Activated CD4-positive, CD25-positive, alpha-beta regulatory T cell treated with anti-CD3 and anti-CD28 coated beads, Interleukin-2, amount 50 U/mL, for 72 hours (primary cell): ENCODE results near the gene FGFBP3.

ENCODE experiments used
- DNase-seq: peaks from one replicate; pipeline ENCODE4 v3.0.0; 2021

The FGFBP3 gene, protein sequence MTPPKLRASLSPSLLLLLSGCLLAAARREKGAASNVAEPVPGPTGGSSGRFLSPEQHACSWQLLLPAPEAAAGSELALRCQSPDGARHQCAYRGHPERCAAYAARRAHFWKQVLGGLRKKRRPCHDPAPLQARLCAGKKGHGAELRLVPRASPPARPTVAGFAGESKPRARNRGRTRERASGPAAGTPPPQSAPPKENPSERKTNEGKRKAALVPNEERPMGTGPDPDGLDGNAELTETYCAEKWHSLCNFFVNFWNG

DNA sequence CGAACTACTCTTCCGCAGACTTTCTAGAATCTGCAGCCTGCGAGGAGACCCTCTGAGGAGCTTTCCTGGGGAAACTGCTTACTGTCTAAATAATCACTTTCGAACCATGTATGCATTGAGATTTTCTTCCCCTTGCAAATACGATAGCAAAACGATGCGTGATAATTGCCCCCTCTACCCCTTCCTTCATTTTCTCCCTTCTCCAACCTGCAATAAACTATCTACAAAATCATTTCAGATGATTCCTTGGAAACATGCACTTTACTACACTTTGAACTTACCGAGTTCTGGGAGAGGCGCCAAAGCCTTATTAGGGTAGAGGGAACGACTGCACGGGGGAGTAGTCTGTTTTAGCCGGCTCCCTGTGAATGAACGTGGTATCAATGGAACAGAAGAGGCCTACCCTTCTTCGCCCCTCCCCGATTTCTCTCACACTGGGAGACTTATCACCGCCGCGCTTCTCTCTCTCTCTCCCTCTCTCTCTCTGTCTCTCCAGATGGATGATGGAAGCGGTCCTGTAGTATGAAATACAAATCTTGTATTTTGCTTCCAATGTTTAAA is at the start of gene FGFBP3:
Gene FGFBP3 (minus strand): TSS at position 370 of the 561 bp plus-strand sequence. CDS start 517 bp downstream, outside the sequence.
- peak; percentile 37 for DNase-seq

DNA sequence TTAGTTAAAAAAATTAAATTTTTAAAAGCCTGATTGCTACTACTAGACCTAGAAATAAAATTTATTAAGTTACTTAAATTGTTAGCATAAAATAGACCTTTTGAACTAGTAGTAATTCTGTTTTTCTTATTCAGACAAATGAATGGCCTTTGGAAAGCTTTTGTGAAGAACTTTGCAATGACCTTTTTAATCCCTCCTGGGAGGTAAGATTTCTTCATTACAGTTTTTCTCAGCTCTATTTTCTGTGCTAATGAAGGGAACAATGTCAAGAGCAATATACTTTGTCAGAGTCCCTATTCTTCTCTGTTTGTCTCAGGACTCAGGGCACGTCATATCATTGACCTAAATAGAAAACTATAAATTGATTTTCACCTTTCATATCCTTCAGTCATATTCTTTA is 47.8 kb upstream of the FGFBP3 start:
- DNase-seq: no peak

DNA sequence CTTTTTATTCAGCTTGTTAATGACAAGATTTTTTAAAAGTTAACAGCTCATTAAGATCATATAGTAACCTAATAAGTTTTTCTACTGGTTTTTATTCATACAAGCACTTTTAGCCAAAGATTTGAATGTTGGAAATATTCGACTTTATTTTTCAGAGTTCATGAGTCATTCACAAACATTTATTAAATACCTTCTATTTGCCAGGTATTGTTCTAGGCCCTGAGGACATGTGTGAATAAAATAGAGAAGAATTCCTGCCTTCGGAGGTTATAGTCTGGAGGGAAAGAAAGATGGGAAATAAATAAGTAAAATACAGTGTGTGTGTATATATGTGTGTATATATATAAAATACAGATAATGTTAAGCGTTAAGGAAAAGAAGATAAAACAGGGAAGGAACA is 45.8 kb upstream of the FGFBP3 start:
- DNase-seq: no peak

DNA sequence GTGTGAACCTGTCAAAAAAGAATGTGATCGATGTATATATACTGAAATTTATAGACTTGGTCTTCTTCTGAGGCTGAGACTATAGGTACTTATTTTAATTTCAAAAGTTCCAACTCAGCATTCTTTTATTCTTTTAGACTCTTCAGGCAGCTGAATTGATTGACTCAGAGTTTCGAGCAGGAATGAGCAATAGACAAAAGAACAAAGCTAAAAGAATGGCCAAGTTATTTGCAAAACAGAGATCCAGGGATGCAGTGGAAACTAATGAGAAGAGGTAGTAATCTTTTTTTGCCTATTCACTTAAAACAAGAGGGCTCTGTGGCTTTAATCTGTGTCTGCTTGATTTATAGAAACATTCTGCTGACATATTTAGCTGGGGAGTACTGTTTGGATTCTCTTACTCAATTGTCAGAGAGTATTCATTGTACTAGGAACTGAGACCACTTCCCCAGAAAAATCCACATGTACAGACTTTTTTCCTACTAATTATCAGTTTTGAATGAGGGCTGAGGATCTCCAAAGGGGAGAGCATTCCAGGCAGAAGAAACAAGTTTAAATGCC is 44.4 kb upstream of the FGFBP3 start:
- DNase-seq: no peak

DNA sequence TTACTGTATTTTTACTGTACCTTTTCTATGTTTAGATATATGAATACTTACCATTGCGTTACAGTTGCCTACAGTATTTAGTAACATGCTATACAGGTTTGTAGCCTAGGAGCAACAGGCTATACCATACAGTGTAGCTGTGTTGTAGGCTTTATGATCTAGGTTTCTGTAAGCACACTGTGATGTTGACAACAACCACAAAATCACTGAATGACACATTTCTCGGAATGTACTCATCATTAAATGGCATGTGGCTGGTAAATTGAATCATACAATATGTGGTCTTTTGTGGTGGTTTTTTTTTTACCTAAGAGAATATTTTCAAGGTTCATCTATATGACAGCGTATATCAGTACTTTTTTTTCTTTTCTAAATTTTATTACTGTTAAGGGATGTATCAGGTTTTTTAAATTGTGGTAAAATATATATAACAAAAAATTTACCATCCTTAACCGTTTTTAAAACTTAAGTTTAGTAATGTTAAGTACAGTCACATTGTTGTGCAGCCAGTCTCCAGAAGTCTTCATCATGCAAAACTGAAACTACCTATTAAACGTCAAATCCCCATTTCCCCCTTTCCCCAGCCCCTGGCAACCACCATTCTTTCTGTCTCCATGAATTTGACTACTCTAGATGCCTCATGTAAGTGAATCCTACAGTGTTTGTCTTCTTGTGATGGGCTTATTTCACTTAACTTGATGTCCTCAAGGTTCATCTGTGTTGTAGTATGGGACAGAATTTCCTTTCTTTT is 35.8 kb upstream of the FGFBP3 start:
- no peak for DNase-seq

DNA sequence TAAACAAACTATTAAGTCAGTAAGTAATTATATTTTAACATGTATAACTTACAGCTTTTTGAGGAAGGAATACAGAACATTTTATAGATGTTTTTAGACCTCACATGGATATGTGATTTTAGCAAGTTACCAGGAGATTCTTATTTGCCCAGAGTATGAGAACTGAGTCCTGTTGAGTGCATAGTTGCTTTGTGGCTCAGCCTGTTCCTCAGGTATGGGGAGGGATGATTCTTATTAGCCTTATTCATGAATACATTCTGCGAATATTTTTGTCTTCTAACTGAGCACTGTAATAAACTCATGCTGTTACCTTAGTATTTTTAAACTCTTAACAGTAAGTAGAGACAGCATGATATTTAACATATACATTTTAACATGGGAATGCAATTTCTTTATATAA is 32.1 kb upstream of the FGFBP3 start:
- no peak for DNase-seq

DNA sequence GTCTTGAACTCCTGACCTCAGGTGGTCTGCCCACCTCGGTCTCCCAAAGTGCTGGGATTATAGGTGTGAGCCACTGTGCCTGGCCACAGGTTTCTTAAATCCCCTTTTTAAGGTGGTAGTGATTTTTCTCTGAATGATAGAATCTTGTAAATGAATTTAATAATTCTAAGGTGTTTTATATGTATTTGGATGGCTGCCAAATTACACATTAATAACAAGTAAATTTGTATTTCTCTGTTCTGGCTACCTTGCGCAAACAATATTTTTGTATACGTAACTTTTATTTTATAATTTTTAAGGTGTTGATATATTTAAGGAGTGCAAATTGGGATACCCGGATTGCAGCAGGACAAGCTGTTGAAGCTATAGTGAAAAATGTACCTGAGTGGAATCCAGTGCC is 30.4 kb upstream of the FGFBP3 start:
- no peak for DNase-seq

DNA sequence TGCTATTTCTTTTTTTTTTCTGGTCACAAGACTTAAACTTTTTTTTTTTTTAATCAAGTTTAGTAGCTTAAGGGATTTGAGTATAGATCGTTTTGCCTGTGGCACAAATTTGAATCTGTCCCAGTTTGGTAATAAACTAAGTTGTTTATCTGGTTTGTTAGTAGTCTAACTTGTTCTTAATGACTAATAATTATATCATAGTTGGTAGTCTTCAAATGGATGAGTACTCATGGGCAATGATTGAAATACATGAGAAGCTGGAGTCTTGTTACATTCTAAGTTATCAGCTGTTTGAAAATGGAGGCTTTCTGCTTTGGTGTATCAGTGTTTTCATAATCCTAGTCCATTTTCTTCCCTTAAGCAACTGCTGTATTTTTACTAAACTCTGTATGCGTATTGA is 26.6 kb upstream of the FGFBP3 start:
- DNase-seq: no peak

DNA sequence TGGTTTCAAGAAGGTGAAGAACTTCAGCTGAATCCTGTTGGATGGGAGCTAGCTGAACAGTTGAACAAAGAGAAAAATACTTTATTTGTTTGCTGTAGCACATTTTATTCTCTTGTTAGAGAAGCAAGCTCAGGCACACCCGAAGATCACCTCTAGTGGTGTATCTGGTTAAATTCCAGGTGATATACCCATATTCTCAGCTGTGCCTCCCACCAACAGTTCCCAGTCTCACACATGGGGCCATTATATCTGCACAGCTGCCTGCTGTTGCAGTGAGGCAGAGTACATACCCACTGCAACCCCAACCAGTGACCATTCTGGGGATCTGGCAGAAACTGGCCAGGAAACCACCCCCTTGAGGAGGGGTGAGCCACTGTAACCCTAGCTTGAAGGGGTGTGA is 23.5 kb upstream of the FGFBP3 start:
- no peak for DNase-seq

DNA sequence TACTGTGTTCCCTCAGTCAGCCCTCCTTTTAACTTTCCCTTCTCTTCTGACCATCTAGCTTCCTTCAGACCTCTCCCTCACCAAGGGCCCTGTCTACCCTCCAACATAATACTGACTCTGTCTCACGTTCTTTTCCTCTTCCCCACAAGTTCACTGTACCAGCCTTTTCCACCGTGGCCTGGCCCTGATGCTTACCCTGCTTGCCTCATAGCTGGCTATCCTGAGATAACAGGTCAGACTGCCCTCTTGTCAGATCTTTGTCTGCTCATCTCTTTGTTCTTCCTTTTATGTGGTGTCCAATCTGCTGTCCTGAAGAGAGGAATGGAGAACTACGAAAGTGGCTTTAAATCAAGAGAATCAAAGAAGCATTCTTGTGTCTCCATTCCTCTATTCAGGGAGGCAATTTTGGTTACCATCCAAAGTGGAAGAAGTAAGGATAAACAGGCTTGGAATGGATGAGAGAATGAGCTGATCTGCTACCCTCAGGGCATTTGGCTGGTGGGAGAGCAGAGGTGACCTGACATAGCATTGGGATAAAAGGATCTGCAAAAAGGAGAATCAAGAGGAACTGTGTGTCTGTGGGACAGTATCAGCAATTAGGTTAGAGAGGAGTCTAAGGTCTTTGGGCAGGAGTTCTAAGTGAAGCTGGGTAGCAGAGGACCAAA is 22.4 kb upstream of the FGFBP3 start:
- DNase-seq: no peak

DNA sequence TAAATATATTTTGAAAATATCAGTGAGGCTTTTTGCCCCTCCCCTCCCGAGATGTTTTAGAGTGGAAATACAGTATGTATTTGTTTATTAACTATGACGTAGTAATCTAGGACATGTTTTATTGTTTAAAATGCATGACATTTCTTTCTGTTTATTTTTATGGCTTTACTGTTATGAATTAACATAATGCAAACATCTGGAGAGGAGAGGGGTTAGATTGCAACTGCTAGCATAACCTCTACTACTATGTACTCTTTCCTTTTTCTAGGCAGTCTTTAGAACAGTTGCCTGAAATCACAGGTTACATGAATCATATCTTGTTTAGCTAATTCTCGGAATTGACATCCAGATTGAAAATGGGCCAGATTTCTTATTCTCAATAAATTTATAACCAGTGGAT is 21.7 kb upstream of the FGFBP3 start:
- no peak for DNase-seq

DNA sequence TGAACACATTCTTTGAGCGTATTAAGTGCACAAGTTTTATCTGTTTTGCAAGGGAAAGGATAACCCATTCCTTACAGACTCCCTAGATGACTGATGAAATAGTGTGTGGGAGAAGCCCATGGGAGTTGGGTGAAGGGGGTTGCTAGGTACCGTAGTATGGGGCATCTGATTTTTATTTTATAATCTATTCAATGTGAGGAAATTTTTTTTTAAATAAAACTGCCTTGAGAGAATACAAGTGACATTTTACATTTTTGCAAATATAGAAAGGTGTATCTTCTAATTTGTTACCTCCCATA is 15.7 kb upstream of the FGFBP3 start:
- DNase-seq: no peak

DNA sequence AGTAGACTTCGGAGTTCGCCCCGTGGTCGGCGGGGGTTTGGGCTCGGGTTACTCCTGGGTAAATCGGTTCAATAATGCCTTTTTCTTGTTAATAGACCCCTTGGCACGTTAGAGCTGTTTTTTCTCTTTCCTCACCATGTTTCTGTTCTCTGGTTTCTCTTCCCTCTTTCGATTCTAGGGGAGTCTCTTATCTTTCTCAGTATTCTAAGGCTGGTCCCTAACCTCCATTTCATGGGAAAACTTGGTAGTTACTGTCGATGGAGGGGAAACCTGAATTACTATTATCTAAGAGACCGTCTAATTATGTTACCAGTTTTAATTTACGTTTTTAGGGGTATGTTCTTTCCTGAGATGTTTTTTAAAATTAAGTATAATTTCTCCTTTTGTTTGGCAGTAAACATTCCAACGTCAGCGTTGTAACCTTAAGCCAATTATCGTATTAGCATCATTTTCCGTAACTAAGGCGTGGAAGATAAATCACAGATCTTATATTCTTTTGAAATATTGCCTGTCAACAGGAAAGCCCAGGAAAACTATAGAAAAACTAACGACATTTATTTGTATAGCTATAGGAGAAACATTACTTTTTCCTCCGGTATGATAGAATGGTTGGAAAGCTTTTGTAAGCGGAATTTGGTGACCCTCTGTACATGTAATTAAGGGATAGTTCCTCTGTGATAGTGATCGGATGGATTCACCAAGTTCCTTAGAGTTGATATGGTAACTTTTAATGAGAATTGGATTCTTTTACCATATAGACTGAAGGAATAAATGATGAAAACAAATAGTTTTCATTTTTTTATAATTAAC is 15.1 kb upstream of the FGFBP3 start:
- no peak for DNase-seq

DNA sequence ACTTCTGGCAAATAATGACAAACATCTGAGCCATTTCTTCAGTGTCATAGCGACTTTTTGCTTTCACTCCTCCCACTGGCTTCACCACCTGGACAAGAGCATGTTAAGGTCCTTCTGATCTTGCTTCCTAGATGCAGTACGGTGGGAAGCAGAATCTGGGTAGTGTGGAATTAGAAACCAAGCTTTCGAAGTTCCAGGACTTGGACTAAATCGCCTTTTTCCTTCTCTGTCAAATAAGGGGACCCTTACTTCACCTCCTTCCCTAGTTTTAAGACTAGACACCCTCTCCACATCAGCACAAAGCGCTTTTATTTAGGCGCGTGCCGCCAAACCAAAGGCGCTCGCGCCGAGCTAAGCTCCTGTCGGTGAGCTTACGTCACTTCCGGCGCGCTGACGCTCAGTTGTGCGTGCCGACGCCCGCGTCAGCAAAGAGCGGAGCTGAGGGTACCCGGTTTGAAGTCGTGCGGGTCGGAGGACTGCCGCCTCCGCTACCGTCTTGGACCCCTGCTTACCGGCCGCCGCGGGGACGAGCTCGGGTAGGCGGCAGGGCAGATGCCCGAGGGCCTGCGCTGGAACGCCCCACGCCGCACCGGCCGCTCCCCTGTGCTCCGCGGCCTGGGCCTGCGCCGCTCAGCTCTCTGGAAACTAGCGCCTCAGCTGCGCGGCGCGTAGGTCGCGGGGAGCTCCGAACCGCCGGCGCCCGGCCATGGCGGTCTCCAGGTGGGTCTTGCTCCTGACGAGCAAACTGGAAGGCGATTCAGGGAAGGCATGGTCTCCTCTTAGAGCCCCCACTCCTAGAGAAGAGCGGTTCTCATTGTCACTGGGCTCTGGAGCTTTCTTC is 14.3 kb upstream of the FGFBP3 start, which contains the start of gene BTAF1:
Gene BTAF1 (plus strand): TSS at position 400 of the 841 bp plus-strand sequence. CDS start 307 bp downstream, at position 707.
- DNase-seq: peak; percentile 90

DNA sequence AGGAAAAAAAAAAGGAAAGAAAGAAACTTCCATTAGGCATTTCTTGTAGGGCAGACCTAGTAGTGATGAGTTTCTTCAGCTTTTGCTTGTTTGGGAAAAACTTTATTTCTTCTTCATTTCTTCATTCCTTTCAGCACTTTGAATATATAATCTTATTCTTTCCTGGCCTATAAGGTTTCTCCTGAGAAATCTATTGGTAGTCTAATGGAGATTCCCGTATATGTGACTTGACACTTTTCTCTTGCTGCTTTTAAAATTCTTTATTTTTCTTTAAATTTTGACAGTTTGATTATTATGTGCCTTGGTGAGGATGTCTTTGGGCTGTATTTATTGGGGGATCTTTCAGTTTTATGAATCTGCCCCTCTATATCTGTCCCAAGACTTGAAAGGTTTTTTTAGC is 10.4 kb upstream of the FGFBP3 start:
- DNase-seq: no peak

DNA sequence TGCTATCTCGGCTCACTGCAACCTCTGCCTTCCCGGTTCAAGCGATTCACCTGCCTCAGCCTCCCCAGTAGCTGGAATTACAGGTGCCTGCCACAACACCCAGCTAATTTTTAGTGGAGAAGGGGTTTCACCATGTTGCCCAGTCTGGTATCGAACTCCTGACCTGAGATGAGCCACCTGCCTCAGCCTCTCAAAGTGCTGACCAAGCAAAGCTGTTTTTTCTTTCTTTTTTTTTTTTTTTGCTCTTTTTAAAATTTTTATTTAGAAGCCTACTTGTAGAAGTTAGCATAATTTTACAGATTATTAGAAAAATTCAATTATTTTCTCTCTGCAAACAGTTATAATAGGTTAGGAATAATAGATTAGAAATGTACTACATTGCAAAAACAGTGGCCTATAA is 1.2 kb upstream of the FGFBP3 start:
- no peak for DNase-seq

DNA sequence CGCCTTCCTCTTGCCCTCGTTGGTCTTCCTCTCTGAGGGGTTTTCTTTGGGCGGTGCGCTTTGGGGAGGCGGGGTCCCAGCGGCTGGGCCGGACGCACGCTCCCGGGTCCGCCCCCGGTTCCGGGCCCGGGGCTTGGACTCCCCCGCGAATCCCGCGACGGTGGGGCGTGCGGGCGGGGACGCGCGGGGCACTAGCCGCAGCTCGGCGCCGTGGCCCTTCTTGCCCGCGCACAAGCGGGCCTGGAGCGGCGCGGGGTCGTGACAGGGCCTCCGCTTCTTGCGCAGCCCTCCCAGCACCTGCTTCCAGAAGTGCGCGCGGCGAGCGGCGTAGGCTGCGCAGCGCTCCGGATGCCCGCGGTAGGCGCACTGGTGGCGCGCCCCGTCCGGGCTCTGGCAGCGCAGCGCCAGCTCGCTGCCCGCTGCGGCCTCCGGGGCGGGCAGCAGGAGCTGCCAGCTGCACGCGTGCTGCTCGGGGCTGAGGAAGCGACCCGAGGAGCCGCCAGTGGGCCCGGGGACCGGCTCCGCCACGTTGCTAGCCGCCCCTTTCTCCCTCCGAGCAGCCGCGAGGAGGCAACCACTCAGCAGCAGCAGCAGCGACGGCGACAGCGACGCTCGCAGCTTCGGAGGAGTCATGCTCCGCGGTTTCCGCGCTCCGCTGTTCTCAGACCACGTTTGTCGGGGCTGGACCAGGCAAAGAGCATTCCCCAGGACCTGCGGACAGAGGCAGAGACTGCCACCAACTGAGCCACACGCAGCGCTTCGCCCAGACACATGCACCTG is 759 bp downstream of the FGFBP3 start:
- peak; percentile 74 for DNase-seq

DNA sequence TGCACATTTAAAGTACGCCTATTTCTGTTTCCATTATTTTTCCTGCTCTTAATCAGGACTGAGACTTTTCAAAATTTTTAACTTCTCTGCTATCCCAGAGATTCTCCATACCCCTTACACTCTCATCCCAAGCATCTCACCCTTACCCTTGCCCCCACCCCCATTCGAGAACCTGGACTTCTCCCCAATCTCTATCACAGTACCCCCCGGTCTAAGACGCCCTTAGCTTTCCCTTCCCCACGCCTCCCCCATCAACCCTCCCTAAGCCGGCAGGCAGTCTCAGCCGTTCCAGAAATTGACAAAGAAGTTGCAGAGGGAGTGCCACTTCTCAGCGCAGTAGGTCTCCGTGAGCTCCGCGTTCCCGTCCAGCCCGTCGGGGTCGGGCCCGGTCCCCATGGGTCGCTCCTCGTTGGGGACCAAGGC is 1.4 kb downstream of the FGFBP3 start:
- no peak for DNase-seq

DNA sequence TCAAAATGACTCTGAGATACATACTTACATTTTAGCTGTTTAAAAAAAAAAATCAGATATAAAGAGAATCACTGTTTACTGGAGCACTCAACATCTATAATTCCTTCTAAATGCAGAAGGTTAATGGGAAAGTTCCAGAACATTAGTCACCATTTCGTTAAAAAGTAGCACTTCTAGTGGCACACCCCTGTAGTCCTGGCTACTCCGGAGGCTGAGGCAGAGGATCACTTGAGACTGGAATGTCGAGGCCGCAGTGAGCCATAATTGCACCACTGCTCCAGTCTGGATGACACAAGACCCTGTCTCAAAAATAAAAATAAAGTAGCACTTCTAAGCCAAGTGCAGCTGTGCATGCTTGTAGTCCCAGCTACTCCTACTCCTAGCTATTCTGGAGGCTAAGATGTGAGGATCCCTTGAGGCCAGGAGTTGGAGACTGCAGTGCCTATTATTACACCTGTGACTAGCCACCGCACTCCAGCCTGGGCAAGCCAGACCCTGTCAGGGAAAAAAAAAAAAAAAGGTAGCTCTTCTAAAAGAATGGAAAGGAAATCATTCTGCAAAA is 2.2 kb downstream of the FGFBP3 start:
- no peak for DNase-seq
